HL-60/S4 treated with phorbol 12-myristate 13-acetate at 8.2 ng/mL for 4 days and 3 days (cell line): ENCODE data around the gene NUP58.

Experiments used
- in situ Hi-C: fragments of 300-500 bp; cut with MboI; formaldehyde crosslinking; loops from 2 replicates; pipeline ENCODE4 v1.15.0; 2022; ENCODE audit warnings: low sequenced_read_pairs

The NUP58 gene

GRCh38 chr13:25301347-25302113, at the start of gene NUP58:
TSS of gene NUP58 (plus strand) at chr13:25301625. CDS start at chr13:25301774, 149 bp downstream.
- in situ Hi-C loops: no loop called here

- in situ Hi-C loops: no loop called here
These were observed 49.2 kb upstream of the NUP58 start for GRCh38 chr13:25252225-25252624.

GRCh38 chr13:25252752-25253151, 48.7 kb upstream of the NUP58 start:
- in situ Hi-C loops: no loop called here

- in situ Hi-C loops: no loop called here
These were observed 47.7 kb upstream of the NUP58 start for GRCh38 chr13:25253702-25254101.

- in situ Hi-C loops: no loop called here
These were observed 39.2 kb upstream of the NUP58 start for GRCh38 chr13:25262261-25262660.

- in situ Hi-C loops: no loop called here
These were observed 34.7 kb upstream of the NUP58 start for GRCh38 chr13:25266706-25267105.

- in situ Hi-C loops: no loop called here
These were observed 33.7 kb upstream of the NUP58 start for GRCh38 chr13:25267715-25268114.

GRCh38 chr13:25268561-25268960, 32.9 kb upstream of the NUP58 start:
- in situ Hi-C loops: no loop called here

- in situ Hi-C loops: no loop called here
These were observed 24.7 kb upstream of the NUP58 start for GRCh38 chr13:25276748-25277147.

- in situ Hi-C loops: no loop called here
These were observed 21.0 kb upstream of the NUP58 start for GRCh38 chr13:25280396-25280795.

- in situ Hi-C loops: no loop called here
These were observed 20.1 kb upstream of the NUP58 start for GRCh38 chr13:25281193-25281934.

GRCh38 chr13:25281935-25282332, 19.5 kb upstream of the NUP58 start:
- in situ Hi-C loops: no loop called here

- in situ Hi-C loops: no loop called here
These were observed 15.0 kb upstream of the NUP58 start for GRCh38 chr13:25286308-25286968.

- in situ Hi-C loops: no loop called here
These were observed 14.2 kb upstream of the NUP58 start, which contains the start of gene MTMR6 for GRCh38 chr13:25286969-25287961. TSS of gene MTMR6 (minus strand) at chr13:25287488. CDS start at chr13:25287247, 241 bp downstream.

- in situ Hi-C loops: no loop called here
These were observed 12.5 kb upstream of the NUP58 start for GRCh38 chr13:25288966-25289365.

- in situ Hi-C loops: no loop called here
These were observed 9.7 kb upstream of the NUP58 start for GRCh38 chr13:25291691-25292090.

- in situ Hi-C loops: no loop called here
These were observed 9.1 kb upstream of the NUP58 start for GRCh38 chr13:25292301-25292700.

- in situ Hi-C loops: no loop called here
These were observed 6.2 kb upstream of the NUP58 start for GRCh38 chr13:25295228-25295627.

GRCh38 chr13:25295701-25296100, 5.7 kb upstream of the NUP58 start:
- in situ Hi-C loops: no loop called here

GRCh38 chr13:25300861-25301346, 521 bp upstream of the NUP58 start:
- in situ Hi-C loops: no loop called here
